Spleen (tissue), 7 donors: ENCODE results near the gene SPATA45.

Source experiments
- CTCF ChIP-seq, 11 experiments: fragments of 200-600 bp in 7 of 11; fragments of 450-650 bp in 4 of 11; sonication (generic) in 4 of 11; IDR thresholded peaks in 8 of 11; conservative IDR thresholded peaks in 3 of 11; 1 replicate in 7 of 11; 2 replicates in 4 of 11; pipeline versions ENCODE4 v1.4.0 to v1.8.0; 2016 to 2021; ENCODE audit warnings: antibody characterized with exemption in 11 of 11, inconsistent platforms in 4 of 11, mild to moderate bottlenecking in 1 of 11
- POLR2A ChIP-seq, 3 donors: fragments of 450-650 bp; IDR thresholded peaks; one replicate each; pipeline ENCODE4 v1.5.1; 2017; ENCODE audit warnings: antibody characterized with exemption in 3 of 3, mild to moderate bottlenecking in 1 of 3
- POLR2AphosphoS5 ChIP-seq, 3 donors: sonication (generic); formaldehyde crosslinking; IDR thresholded peaks; one replicate each; pipeline ENCODE4 v1.5.1; 2017; ENCODE audit warnings: antibody characterized with exemption in 3 of 3
- donor health status: DM: no; HTN: no; CAD: no; lungs with moderate emphysema.
- donor health status: DM: no; HTN: no; CAD: no.
- donor health status: DM: no; HTN: no; CAD: no.

- no peak for TF ChIP-seq CTCF (IDR thresholded peaks at IDR 0.05 in 8 of 11, conservative IDR thresholded peaks at IDR 0.05 in 3 of 11)
- no peak for TF ChIP-seq POLR2A (IDR thresholded peaks at IDR 0.05)
- TF ChIP-seq POLR2AphosphoS5 (IDR thresholded peaks at IDR 0.05), result no peak
Measured at GRCh38 chr1:212785871-212786270, 61.6 kb downstream of the SPATA45 start.
